B cell (primary cell): Measurements from ENCODE around the gene N4BP2L2. TPM values are rescaled to one million over a fixed set of nuclear protein-coding genes. Genes with fewer than 3 reads are reported as not detected.

Experiments used
- ATAC-seq: fragments of 200-7000 bp; cut with Tn5 transposase; one replicate; pipeline ENCODE4 v1.10.0; 2021; ENCODE audit warnings: low read depth, mild to moderate bottlenecking, moderate number of reproducible peaks, moderate library complexity
- CTCF ChIA-PET: fragments of 350-600 bp; sonication (Branson Sonifier 250); formaldehyde crosslinking; loops from one replicate; lab custom pipeline; 2021; ENCODE audit warnings: antibody characterized with exemption, inconsistent platforms; lab: Charles Lee
- POLR2A ChIA-PET: fragments of 350-600 bp; sonication (Branson Sonifier 250); formaldehyde crosslinking; loops from one replicate; lab custom pipeline; 2021; ENCODE audit warnings: antibody characterized with exemption; lab: Charles Lee
- DNase-seq: peaks from one replicate; pipeline ENCODE4 v3.0.0; 2013
- H2AFZ ChIP-seq: 2 replicates; pipeline ENCODE4 v1.6.1; 2012; ENCODE audit warnings: mild to moderate bottlenecking, low read depth, low read length; ENCODE audit not compliant: insufficient read depth, poor library complexity, severe bottlenecking
- H3K27ac ChIP-seq, 2 donors: 1 replicate in 1 of 2; 2 replicates in 1 of 2; pipeline ENCODE4 v1.5.1; 2012 to 2013; ENCODE audit warnings: low read length in 2 of 2, mild to moderate bottlenecking in 2 of 2, moderate library complexity in 1 of 2
- H3K27me3 ChIP-seq, 4 experiments: fragments of 200-600 bp in 1 of 4; sonication (generic) in 1 of 4; replicated peaks in 1 of 4; 1 replicate in 2 of 4; 2 replicates in 2 of 4; pipeline versions ENCODE4 v1.6.1 to v1.7.0; 2013 to 2016; ENCODE audit warnings: low read length in 3 of 4, mild to moderate bottlenecking in 2 of 4, mixed read lengths in 1 of 4, moderate library complexity in 1 of 4; ENCODE audit not compliant: insufficient read depth in 4 of 4, control insufficient read depth in 3 of 4; ENCODE audit errors: control extremely low read depth in 1 of 4
- H3K36me3 ChIP-seq, 2 experiments: replicated peaks in 1 of 2; 1 replicate in 1 of 2; 2 replicates in 1 of 2; pipeline versions ENCODE4 v1.6.1 to v1.7.1; 2013; ENCODE audit warnings: low read length in 1 of 2; ENCODE audit not compliant: insufficient read depth in 2 of 2, control insufficient read depth in 1 of 2; ENCODE audit errors: control extremely low read depth in 1 of 2, extremely low read depth in 1 of 2
- H3K4me1 ChIP-seq, 2 donors: fragments of 200-600 bp in 1 of 2; sonication (generic) in 1 of 2; 1 replicate in 1 of 2; 2 replicates in 1 of 2; pipeline versions ENCODE4 v1.5.1 to v1.6.1; 2013 to 2017; ENCODE audit warnings: low read length in 2 of 2; ENCODE audit not compliant: control insufficient read depth in 2 of 2, insufficient read depth in 2 of 2
- H3K4me2 ChIP-seq: replicated peaks from 2 replicates; pipeline ENCODE3; 2012; ENCODE audit warnings: mild to moderate bottlenecking, low read depth, low read length; ENCODE audit not compliant: poor library complexity, severe bottlenecking
- H3K4me3 ChIP-seq, 5 experiments: fragments of 200-600 bp in 1 of 5; sonication (generic) in 1 of 5; 1 replicate in 3 of 5; 2 replicates in 2 of 5; pipeline versions ENCODE4 v1.5.1 to v1.7.0; 2011 to 2016; ENCODE audit warnings: low read length in 4 of 5, mild to moderate bottlenecking in 4 of 5, low read depth in 2 of 5, control low read depth in 1 of 5, moderate library complexity in 1 of 5; ENCODE audit not compliant: insufficient read depth in 1 of 5; ENCODE audit errors: control extremely low read depth in 1 of 5, extremely low read depth in 1 of 5
- H3K79me2 ChIP-seq: fragments of 200-600 bp; sonication (generic); one replicate; pipeline ENCODE4 v1.6.0; 2016; ENCODE audit warnings: low read length; ENCODE audit not compliant: control insufficient read depth, insufficient read depth
- H3K9ac ChIP-seq: fragments of 200-600 bp; sonication (generic); 2 replicates; pipeline ENCODE4 v1.6.1; 2017; ENCODE audit warnings: mild to moderate bottlenecking, low read length, moderate library complexity
- H3K9me3 ChIP-seq, 3 donors: one replicate each; pipeline versions ENCODE4 v1.6.1 to v1.7.1; 2013; ENCODE audit warnings: low read length in 2 of 3; ENCODE audit not compliant: control insufficient read depth in 2 of 3, insufficient read depth in 1 of 3; ENCODE audit errors: control extremely low read depth in 1 of 3
- H4K20me1 ChIP-seq: 2 replicates; pipeline ENCODE4 v1.6.0; 2012; ENCODE audit warnings: mild to moderate bottlenecking, low read length; ENCODE audit not compliant: insufficient read depth, control insufficient read depth, poor library complexity, severe bottlenecking
- H3K27ac Mint-ChIP-seq: one replicate; pipeline ENCODE4 v1.8.0; 2021; ENCODE audit warnings: mixed read lengths
- H3K27me3 Mint-ChIP-seq: one replicate; pipeline ENCODE4 v1.8.0; 2021; ENCODE audit warnings: mixed read lengths
- H3K4me1 Mint-ChIP-seq: one replicate; pipeline ENCODE4 v1.8.0; 2021; ENCODE audit warnings: mixed read lengths
- H3K4me3 Mint-ChIP-seq: one replicate; pipeline ENCODE4 v1.8.0; 2021; ENCODE audit warnings: mixed read lengths
- H3K9me3 Mint-ChIP-seq: one replicate; pipeline ENCODE4 v1.8.0; 2022; ENCODE audit warnings: mixed read lengths; ENCODE audit not compliant: insufficient read depth
- EZH2 ChIP-seq: IDR thresholded peaks from 2 replicates; pipeline ENCODE4 v1.6.1; 2012; ENCODE audit warnings: borderline replicate concordance, low read depth, mild to moderate bottlenecking, moderate library complexity, low read length; ENCODE audit not compliant: insufficient read depth, poor library complexity, severe bottlenecking
- WGBS: methylation state at CpG from one replicate; pipeline ENCODE4 v1.1.5; 2013; ENCODE audit warnings: missing lambda C conversion rate; ENCODE audit not compliant: insufficient coverage; 5-methylcytosine and 5-hydroxymethylcytosine counted together
- intact Hi-C: fragments of 100-400 bp; cut with micrococcal nuclease; formaldehyde crosslinking; loops from one replicate; pipeline ENCODE4 v1.10.0; 2022
- polyA plus RNA-seq: library from polyadenylated mRNA; depleted of rRNA; stranded (reverse); fragments of >200 nt; gene quantifications from 2 replicates; pipeline ENCODE4 v1.2.3, GENCODE V29; 2012
- total RNA-seq, 2 donors: library from RNA; stranded (reverse); fragments of 120-200 nt in 1 of 2; gene quantifications; 1 replicate in 1 of 2; 2 replicates in 1 of 2; pipeline versions ENCODE4 v1.2.3 to v1.2.4, GENCODE V29; 2013 to 2022
- TF ChIP-seq, protein P1 (sequence below): fragments of 200-600 bp; IDR thresholded peaks from one replicate; pipeline ENCODE4 v1.8.0; 2022; ENCODE audit warnings: antibody characterized with exemption, mild to moderate bottlenecking

The N4BP2L2 gene
- total and polyA plus RNA-seq, 2 donors (not counting 1 experiment from before 2014, with no cell fraction given): 63.9 to 239 TPM

DNA sequence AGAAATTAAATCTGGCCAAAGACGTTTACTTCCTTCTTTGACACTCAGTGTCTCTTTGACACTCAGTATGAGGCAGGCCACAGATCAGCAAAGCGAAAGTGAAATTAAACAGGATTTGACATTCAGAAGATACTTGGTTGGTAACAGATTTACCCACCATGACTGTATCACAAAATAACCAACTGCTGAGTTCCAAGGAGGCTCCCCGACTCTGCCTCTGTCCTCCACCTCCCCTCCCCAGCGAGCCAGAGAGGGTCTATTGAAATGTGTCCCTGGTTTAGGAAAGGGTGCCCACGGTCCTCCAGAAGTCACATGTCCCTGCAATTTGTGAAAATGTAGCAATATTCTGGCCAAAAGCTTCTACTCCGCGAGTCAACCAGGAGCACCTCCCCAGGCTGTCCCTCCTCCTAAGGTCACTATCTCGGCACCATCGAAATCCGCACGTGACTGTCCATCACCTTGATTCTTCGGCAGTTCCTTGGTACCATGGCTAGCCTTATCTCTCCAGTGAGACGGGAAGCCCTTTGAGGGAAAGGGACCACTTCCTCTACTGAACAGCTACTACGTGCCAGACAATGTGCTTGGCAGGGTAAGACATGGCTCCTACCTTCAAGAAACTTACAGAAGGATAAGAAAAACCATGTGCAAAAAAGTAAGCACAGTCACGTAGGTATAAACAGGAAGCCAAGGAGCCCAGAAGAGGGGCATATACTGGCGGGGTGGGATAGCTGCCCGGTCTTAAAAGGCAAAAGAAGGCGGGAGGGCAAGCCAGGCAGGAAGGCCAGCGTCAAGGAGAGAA is 112.2 kb downstream of the N4BP2L2 start:
- Histone ChIP-seq H3K27ac (peak overlapping the region; percentile 95 to 98), H4K20me1 (peaks cover 34% of the 10 kb centered on the region), H2AFZ (peak overlapping the region; percentile 81), H3K9ac (peak overlapping the region; percentile 93), H3K9me3 (no peaks in the 10 kb centered on the region), H3K79me2 (peaks cover 63% of the 10 kb centered on the region), H3K27me3 (no peaks in the 10 kb centered on the region), H3K36me3 (peaks cover 1 to 21% of the 10 kb centered on the region in 2 experiments), H3K4me1 (peaks cover 28 to 49% of the 10 kb centered on the region in 2 donors), H3K4me2 (peak overlapping the region; percentile 96), H3K4me3 (peak overlapping the region; percentile 73 to 93 (median 80))
- Mint-ChIP-seq H3K9me3 (no peaks in the 10 kb centered on the region), H3K4me3 (peak overlapping the region; percentile 88), H3K27me3 (no peaks in the 10 kb centered on the region), H3K27ac (peak overlapping the region; percentile 94), H3K4me1 (peaks cover 53% of the 10 kb centered on the region)
- ChIA-PET CTCF (interaction anchor here (0.7 to 3.9 kb wide), 4 partner anchors 16 to 225 kb away, joined by 3 to 14 read pairs (median 8); partner anchors contain the start of genes BRCA2 and ZAR1L), POLR2A (interaction anchor here (2.0 to 2.5 kb wide), 2 partner anchors 111 to 112 kb away, joined by 6 to 25 read pairs; partner anchors contain the start of genes BRCA2, N4BP2L2 and ZAR1L)
- intact Hi-C loops: loop anchor here (1.0 to 5.0 kb wide), 3 partner anchors 111 to 1809 kb away; partner anchors contain the start of genes BRCA2, N4BP2L2, USPL1 and ZAR1L
- no peak for TF ChIP-seq EZH2
- TF ChIP-seq, protein P1, sequence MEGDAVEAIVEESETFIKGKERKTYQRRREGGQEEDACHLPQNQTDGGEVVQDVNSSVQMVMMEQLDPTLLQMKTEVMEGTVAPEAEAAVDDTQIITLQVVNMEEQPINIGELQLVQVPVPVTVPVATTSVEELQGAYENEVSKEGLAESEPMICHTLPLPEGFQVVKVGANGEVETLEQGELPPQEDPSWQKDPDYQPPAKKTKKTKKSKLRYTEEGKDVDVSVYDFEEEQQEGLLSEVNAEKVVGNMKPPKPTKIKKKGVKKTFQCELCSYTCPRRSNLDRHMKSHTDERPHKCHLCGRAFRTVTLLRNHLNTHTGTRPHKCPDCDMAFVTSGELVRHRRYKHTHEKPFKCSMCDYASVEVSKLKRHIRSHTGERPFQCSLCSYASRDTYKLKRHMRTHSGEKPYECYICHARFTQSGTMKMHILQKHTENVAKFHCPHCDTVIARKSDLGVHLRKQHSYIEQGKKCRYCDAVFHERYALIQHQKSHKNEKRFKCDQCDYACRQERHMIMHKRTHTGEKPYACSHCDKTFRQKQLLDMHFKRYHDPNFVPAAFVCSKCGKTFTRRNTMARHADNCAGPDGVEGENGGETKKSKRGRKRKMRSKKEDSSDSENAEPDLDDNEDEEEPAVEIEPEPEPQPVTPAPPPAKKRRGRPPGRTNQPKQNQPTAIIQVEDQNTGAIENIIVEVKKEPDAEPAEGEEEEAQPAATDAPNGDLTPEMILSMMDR: no peak
- peak; percentile 85 for DNase-seq
- peak; percentile 34 for ATAC-seq
- WGBS: 37% methylated on average over 14 of the region's 19 CpGs
